Measurements from ENCODE around the gene DCBLD2.

Gene DCBLD2

GRCh38 chr3:98772022-98772421 is 129.5 kb downstream of the DCBLD2 start:
- H3K27ac ChIP-seq = no peak overlapping the region
- intact Hi-C loops (cut with DNase I; ENCODE audit: low total_unique reads) = no loop called here
- no peaks in the 10 kb centered on the region for H3K9me3 ChIP-seq
- no peak for DNase-seq
- H3K27me3 ChIP-seq = no peaks in the 10 kb centered on the region
- H3K36me3 ChIP-seq = peaks cover 0 to 4% (median 0%) of the 10 kb centered on the region in 3 donors
- peaks cover 0 to 16% (median 1%) of the 10 kb centered on the region in 4 donors for H3K4me1 ChIP-seq
- no peak overlapping the region for H3K4me3 ChIP-seq
- TF ChIP-seq, protein P1, sequence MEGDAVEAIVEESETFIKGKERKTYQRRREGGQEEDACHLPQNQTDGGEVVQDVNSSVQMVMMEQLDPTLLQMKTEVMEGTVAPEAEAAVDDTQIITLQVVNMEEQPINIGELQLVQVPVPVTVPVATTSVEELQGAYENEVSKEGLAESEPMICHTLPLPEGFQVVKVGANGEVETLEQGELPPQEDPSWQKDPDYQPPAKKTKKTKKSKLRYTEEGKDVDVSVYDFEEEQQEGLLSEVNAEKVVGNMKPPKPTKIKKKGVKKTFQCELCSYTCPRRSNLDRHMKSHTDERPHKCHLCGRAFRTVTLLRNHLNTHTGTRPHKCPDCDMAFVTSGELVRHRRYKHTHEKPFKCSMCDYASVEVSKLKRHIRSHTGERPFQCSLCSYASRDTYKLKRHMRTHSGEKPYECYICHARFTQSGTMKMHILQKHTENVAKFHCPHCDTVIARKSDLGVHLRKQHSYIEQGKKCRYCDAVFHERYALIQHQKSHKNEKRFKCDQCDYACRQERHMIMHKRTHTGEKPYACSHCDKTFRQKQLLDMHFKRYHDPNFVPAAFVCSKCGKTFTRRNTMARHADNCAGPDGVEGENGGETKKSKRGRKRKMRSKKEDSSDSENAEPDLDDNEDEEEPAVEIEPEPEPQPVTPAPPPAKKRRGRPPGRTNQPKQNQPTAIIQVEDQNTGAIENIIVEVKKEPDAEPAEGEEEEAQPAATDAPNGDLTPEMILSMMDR (IDR thresholded peaks at IDR 0.05) = no peak

- TF ChIP-seq, protein P1 (IDR thresholded peaks at IDR 0.05) = no peak
- intact Hi-C loops (cut with DNase I; ENCODE audit: low total_unique reads) = no loop called here
- no peaks in the 10 kb centered on the region for H3K9me3 ChIP-seq
- H3K27me3 ChIP-seq = no peaks in the 10 kb centered on the region
- no peak overlapping the region for H3K27ac ChIP-seq
- H3K4me1 ChIP-seq = peaks cover 0 to under 1% (median 0%) of the 10 kb centered on the region in 4 donors
- peaks cover 0 to 4% (median 0%) of the 10 kb centered on the region in 3 donors for H3K36me3 ChIP-seq
- H3K4me3 ChIP-seq = no peak overlapping the region
- DNase-seq = no peak
These were observed 131.0 kb downstream of the DCBLD2 start for GRCh38 chr3:98770261-98771039.

GRCh38 chr3:98769448-98769847 is 132.0 kb downstream of the DCBLD2 start:
- Histone ChIP-seq H3K36me3 (peaks cover 0 to 4% (median 0%) of the 10 kb centered on the region in 3 donors), H3K4me1 (peaks cover 0 to 2% (median 0%) of the 10 kb centered on the region in 4 donors), H3K27me3 (no peaks in the 10 kb centered on the region), H3K9me3 (no peaks in the 10 kb centered on the region), H3K4me3 (no peak overlapping the region), H3K27ac (no peak overlapping the region)
- TF ChIP-seq, protein P1 (IDR thresholded peaks at IDR 0.05) = no peak
- no peak for DNase-seq
- intact Hi-C loops (cut with DNase I; ENCODE audit: low total_unique reads) = no loop called here

DNA sequence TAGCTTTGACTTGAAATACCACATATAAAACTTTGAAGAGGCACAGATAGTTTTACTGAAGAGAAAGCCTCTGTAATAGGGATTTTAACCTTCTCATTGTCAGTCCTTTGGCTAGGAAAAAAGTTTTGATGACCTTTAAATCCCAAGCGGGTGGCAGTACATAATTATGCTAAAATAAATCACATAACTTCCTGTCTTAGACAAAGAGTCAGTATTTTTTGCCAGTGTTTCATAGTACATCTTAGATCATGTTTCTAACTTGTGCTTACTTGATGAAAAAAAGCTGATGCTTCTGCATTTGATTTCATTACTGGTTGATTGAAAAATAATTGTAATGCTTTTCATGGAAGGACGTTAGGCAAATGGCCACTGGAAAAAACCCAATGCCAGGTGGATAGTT is 132.5 kb downstream of the DCBLD2 start:
- H3K27me3 ChIP-seq = no peaks in the 10 kb centered on the region
- no peaks in the 10 kb centered on the region for H3K9me3 ChIP-seq
- intact Hi-C loops (cut with DNase I; ENCODE audit: low total_unique reads) = no loop called here
- H3K4me1 ChIP-seq = peaks cover 0 to 7% (median 1%) of the 10 kb centered on the region in 4 donors
- no peak for DNase-seq
- peaks cover 0 to 4% (median 0%) of the 10 kb centered on the region in 3 donors for H3K36me3 ChIP-seq
- TF ChIP-seq, protein P1 (IDR thresholded peaks at IDR 0.05) = no peak
- no peak overlapping the region for H3K27ac ChIP-seq
- H3K4me3 ChIP-seq = no peak overlapping the region

DNA sequence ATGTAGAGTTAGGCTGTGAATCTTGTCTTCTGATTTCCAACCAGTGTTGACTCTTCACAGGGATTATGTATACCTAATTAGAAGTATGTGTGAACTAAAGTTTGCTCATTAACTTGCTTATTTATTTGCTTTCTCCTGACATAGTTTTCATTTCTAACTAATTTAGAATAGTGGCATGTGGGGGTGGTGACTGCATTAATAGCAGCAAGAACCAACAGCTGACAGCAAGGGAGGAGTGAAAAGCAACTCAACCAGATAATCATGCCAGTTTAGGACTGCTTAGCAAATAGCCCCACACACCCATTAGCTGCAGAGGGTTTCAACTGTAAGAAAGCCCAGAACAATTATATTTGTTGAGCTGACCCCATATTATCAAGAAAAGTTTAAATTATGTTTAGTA is 134.6 kb downstream of the DCBLD2 start:
- no peak overlapping the region for H3K4me3 ChIP-seq
- H3K9me3 ChIP-seq = no peaks in the 10 kb centered on the region
- H3K27me3 ChIP-seq = no peaks in the 10 kb centered on the region
- intact Hi-C loops (cut with DNase I; ENCODE audit: low total_unique reads) = no loop called here
- H3K36me3 ChIP-seq = peaks cover 0 to 4% (median 0%) of the 10 kb centered on the region in 3 donors
- no peak for DNase-seq
- peaks cover 0 to 22% (median 11%) of the 10 kb centered on the region in 4 donors for H3K4me1 ChIP-seq
- H3K27ac ChIP-seq = no peak overlapping the region
- TF ChIP-seq, protein P1 (IDR thresholded peaks at IDR 0.05) = no peak

Measured in tibial artery (tissue), 4 donors.